Thyroid gland (tissue), 4 donors: ENCODE measurements around the gene FGF8.

Experiments
- CTCF ChIP-seq, 6 experiments: fragments of 200-600 bp in 3 of 6; fragments of 450-650 bp in 3 of 6; sonication (generic) in 3 of 6; IDR thresholded peaks; one replicate each; pipeline ENCODE4 v1.5.1; 2016 to 2019; ENCODE audit warnings: antibody characterized with exemption in 6 of 6, mild to moderate bottlenecking in 2 of 6, inconsistent platforms in 1 of 6, moderate library complexity in 1 of 6
- POLR2A ChIP-seq, 2 donors: fragments of 450-650 bp; IDR thresholded peaks; one replicate each; pipeline ENCODE4 v1.6.1; 2017; ENCODE audit warnings: antibody characterized with exemption in 2 of 2, mild to moderate bottlenecking in 2 of 2, moderate library complexity in 1 of 2

GRCh38 chr10:101723176-101723575 is 52.7 kb downstream of the FGF8 start:
- TF ChIP-seq CTCF (IDR thresholded peaks at IDR 0.05) (no peak), POLR2A (IDR thresholded peaks at IDR 0.05) (no peak)
